Measurements from ENCODE around the gene PIGM.

PIGM gene

GRCh38 chr1:159980786-159981185 is 51.0 kb downstream of the PIGM start:
- H3K36me3 Mint-ChIP-seq: no peaks in the 10 kb centered on the region
- peaks cover 21% of the 10 kb centered on the region for H3K27me3 Mint-ChIP-seq
- no peak for DNase-seq (ENCODE audit: low spot score in 2 of 2)
- H3K4me1 Mint-ChIP-seq: no peaks in the 10 kb centered on the region
- no peak overlapping the region for H3K4me3 Mint-ChIP-seq
- ATAC-seq (ENCODE audit: low read depth): no peak
- no peak overlapping the region for H3K27ac Mint-ChIP-seq
- H3K9me3 Mint-ChIP-seq: no peaks in the 10 kb centered on the region

- Mint-ChIP-seq H3K27ac (no peak overlapping the region), H3K9me3 (no peaks in the 10 kb centered on the region), H3K27me3 (peaks cover 18% of the 10 kb centered on the region), H3K4me3 (no peak overlapping the region), H3K36me3 (no peaks in the 10 kb centered on the region), H3K4me1 (no peaks in the 10 kb centered on the region)
- no peak for DNase-seq (ENCODE audit: low spot score in 2 of 2)
- ATAC-seq (ENCODE audit: low read depth): no peak
These were observed 51.7 kb downstream of the PIGM start for GRCh38 chr1:159980076-159980475.

- Mint-ChIP-seq H3K27ac (no peak overlapping the region), H3K27me3 (peaks cover 17% of the 10 kb centered on the region), H3K36me3 (no peaks in the 10 kb centered on the region), H3K4me3 (no peak overlapping the region), H3K9me3 (no peaks in the 10 kb centered on the region), H3K4me1 (no peaks in the 10 kb centered on the region)
- DNase-seq (ENCODE audit: low spot score in 2 of 2): no peak
- no peak for ATAC-seq (ENCODE audit: low read depth)
These were observed 52.5 kb downstream of the PIGM start for GRCh38 chr1:159979257-159979656.

GRCh38 chr1:159978107-159978398 is 53.7 kb downstream of the PIGM start:
- Mint-ChIP-seq H3K36me3 (no peaks in the 10 kb centered on the region), H3K27me3 (peaks cover 16% of the 10 kb centered on the region), H3K9me3 (no peaks in the 10 kb centered on the region), H3K4me3 (no peak overlapping the region), H3K27ac (no peak overlapping the region), H3K4me1 (no peaks in the 10 kb centered on the region)
- DNase-seq (ENCODE audit: low spot score in 2 of 2): no peak
- ATAC-seq (ENCODE audit: low read depth): no peak

- Mint-ChIP-seq H3K27me3 (peaks cover 15% of the 10 kb centered on the region), H3K9me3 (no peaks in the 10 kb centered on the region), H3K27ac (no peak overlapping the region), H3K36me3 (no peaks in the 10 kb centered on the region), H3K4me3 (no peak overlapping the region), H3K4me1 (no peaks in the 10 kb centered on the region)
- ATAC-seq (ENCODE audit: low read depth): no peak
- DNase-seq (ENCODE audit: low spot score in 2 of 2): no peak
These were observed 54.3 kb downstream of the PIGM start for GRCh38 chr1:159977364-159978106.
